Measurements from ENCODE around the gene CPA3.

The CPA3 gene, protein sequence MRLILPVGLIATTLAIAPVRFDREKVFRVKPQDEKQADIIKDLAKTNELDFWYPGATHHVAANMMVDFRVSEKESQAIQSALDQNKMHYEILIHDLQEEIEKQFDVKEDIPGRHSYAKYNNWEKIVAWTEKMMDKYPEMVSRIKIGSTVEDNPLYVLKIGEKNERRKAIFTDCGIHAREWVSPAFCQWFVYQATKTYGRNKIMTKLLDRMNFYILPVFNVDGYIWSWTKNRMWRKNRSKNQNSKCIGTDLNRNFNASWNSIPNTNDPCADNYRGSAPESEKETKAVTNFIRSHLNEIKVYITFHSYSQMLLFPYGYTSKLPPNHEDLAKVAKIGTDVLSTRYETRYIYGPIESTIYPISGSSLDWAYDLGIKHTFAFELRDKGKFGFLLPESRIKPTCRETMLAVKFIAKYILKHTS

DNA sequence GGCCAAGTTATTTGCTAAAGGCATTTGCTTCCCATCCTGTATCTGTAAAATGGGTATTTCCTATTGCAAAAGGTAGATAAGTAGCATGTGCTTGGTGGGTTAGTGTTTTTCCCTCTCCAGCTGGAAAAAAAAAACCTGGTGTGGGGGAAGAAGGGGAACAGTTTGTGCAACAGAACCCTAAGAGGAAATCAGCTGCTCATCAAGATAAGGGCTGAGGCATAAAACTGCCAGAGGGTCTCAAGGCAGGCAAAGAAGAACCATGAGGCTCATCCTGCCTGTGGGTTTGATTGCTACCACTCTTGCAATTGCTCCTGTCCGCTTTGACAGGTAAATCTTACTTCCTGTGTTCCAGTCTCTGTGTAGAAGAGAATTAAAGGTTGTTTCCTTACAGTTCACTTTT is at the start of gene CPA3:
Gene CPA3 (plus strand): TSS at position 248 of the 400 bp plus-strand sequence. CDS start 12 bp downstream, at position 260.
- no peak for DNase-seq

DNA sequence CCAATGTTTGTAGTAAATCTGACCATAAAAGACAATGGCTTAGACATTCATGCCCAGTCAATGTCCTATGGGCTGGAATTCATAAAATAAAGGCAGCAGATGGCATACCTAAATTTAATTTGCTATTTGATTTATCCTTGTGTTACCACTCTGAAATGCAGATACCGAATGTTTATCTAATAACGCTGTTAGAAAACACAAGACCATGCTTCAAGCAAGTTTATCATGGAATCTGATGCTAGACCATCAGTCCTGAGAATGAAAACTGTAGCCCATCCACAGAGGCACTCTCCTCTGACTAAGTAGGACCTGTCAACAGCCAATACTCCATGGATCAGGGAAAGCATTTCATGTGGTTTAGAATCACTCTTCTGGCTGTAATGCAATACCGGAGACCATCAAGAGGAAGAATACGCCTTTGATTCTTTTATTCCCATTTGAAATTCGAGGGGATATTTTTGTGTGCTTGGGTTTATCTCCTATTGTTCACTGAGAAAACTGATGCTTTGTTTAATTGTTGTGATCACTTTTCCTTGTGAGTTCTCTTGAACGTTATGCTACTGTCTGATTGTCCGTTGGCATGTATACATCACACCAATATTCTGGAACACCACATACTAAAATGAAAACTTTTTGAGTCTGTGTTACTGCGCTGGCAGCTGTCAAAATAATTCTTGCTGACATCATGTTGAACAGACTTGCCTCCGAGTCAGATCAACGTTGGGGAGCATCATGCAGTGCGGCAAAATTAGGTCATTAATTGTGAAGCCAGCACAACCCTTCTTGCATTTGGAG is 49.6 kb upstream of the CPA3 start:
- DNase-seq, result no peak

DNA sequence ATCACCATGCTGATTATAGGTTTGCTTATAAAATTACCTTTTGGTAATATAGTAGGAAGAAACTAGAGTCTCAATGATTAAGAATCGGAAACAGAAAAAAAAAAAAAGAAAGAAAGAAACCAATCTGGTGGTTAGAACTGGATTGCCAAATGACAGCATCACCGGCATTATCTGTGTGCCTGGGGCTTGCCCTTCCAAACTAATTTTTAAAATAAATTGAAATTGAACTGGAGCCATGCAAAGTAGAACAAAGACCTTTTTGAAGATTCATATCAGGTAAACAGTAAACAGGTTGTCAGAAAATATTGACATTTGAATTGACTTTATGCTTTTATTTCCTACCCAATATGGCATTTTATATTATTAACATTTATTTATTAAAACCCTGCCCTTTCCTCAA is 48.7 kb upstream of the CPA3 start:
- no peak for DNase-seq

DNA sequence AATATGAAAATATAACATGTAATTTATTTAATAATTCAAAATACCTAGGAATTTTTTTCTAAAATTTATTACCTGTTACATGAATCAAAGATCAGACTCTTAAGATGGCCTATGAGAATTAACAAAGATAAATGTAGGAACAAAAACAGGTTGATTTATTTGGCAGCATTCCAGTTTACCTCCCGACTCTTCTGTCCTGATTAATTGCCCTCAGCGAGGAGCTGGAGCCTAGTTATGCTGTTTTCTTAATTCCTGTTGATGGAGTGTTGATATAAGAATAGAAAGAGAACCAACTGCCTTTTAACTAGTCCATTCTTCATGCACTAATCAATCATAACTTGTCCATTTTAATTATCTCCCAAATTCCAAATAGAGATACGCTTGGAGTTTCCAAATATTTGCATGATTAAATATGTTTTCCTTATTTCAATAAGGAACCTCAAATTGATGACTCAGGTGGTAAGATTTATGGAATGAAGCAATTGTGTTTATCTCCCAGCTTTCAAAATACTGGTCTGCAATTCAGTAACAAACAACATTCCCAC is 48.0 kb upstream of the CPA3 start:
- no peak for DNase-seq

DNA sequence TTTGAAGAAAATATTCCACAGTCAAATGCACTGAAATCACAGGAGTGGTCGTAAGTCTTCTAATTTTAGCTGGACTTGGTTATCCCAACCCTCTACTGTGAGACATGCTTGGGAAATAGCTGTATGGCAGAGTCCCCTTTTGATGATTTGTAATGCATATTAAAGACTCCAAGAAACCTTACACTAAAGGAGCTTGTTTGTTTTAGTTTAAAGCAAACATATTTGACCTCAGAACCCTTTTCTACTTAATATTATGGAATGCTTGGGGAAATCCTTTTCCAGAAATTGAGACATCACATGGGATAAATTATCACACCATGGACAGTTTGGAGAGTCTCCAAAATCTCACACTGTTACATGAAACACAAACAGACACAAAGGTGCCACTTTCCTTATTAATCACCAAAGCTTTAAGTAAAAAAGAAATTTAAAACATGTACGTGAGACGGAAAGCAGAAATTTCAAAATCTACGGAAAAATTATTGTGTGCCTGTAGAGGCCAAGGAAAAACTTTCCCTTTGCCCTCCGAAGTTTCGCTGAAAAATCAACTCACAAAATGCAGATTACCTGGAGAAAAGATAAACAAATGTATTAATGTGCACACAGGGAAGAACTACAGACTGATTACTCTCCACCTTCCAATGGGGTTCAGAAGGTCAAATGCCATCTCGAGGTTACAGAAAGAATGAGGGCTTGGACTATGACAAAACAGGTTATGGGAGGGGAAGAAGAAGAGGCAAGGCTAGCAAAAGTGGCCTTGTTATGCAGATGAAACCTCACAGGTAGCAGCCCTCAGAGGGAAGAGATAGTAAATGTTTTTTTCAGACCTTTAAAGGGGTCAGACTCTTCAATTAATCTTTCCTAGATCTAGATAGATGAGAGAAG is 44.5 kb upstream of the CPA3 start:
- no peak for DNase-seq

DNA sequence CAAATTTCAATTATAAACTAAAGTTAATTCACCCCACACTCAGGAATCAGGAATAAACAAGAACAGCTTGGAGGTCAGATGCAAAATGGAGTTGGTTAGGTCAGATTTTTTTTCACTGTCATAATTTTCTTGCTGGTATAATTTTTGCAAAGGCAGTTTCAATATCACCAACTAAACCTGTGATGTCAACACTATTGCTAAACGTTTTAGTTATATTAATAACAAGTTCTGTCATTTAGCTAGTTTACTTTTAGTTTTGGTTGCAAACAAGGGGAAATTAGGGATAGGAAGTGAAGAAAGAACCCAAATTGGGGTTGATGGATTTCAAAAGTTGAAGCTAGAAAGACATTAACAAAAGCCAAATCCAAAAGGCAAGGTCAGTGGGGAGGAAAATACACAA is 42.1 kb upstream of the CPA3 start:
- DNase-seq, result no peak

DNA sequence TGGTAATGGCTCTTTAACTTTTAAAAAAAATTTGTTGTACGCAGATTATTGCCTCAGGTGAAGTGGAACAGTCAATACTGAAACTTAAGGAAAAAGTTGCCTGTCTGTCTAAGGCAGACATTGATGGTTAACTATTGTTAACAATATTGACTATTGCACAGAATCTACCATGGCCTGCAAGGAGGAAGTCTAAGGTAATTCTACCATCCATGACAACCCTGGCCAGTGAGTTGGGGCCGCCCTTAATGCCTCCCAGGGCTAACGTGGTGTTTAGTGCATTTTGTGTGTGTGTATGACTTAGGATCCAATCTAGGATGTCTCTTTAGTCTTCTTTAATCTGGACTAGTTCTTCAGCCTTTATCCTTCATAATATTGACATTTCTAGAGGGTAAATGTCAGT is 39.6 kb upstream of the CPA3 start:
- DNase-seq, result no peak

DNA sequence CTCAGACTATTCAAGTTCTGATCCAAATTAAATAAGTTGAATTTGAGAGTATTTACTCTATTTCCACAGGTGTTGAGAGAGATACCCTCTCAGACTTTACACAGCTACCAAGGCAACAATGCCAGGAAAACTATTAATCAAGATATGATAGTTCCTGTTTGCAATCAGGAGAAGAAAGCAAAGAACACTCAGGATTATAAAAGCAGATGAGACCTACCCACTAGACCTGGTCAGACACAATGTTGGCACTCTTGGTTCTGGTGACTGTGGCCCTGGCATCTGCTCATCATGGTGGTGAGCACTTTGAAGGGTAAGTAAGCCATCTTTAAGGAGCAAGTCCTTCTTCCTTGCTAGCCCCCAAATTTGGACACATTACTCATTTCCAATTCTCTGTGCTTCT is 37.5 kb upstream of the CPA3 start, which contains the start of gene CPB1:
Gene CPB1 (plus strand): TSS at position 227 of the 400 bp plus-strand sequence. CDS start 13 bp downstream, at position 240.
- no peak for DNase-seq

DNA sequence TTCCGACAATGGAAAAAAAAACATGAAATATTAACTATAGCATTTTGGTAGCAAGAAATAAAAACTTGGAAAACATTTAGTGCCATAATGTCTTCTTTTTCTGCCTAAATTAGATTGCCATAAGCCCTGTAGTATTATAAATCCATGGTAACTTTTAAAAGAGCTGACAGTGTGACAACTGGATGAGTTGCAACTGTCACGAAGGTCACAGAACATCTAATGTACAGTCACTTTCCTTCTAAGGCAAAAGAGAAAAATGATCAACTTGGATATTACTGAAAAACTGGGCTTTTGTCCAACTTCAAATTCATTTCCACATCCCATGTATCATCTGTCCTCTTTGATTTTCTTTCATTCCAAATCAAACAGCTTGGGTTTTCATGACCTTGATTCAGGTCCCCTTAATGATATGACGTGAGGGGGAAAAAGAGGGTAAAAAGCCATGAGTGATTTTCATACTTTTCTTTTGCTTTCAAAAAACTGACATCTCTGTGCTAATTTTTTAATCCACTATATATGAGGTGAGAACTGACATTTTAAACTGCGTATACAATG is 36.9 kb upstream of the CPA3 start:
- DNase-seq, result no peak

DNA sequence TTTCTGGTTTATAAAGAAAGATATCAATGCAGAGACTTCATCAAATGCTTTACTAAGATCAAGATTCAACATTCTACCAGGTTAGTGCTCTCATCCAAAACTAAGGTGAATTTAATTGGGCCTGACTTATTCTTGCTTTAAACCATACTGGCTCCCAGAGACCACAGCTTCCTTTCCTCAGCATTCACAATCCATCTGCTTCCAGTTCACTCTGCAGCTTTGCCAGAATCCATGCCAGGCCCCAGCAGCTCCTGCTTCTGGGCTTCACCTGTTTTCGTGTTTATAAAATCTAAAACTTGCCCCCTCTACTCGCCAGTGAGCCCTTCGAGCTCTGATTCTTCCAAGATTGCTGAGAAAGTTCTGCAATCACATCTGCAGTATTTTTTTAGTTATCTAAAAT is 35.2 kb upstream of the CPA3 start:
- no peak for DNase-seq

DNA sequence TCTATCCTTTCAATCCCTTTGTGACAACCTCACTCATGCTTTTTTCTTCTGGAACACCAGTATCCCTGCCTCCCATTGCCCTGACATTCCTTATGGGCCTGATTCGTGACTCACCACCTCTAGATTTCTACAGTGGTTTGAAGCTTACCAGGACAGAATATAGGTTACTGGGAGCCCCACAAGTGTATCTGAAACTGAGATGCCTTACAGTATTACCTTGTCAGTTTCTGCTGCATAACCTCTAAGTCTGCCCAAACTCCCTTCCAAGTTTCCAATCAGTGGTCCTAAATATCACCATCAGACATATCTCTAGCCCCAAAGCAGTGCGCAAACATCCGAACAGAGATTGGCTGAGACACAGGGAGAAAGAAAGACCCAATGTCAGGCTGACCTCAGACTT is 31.9 kb upstream of the CPA3 start:
- DNase-seq, result no peak

DNA sequence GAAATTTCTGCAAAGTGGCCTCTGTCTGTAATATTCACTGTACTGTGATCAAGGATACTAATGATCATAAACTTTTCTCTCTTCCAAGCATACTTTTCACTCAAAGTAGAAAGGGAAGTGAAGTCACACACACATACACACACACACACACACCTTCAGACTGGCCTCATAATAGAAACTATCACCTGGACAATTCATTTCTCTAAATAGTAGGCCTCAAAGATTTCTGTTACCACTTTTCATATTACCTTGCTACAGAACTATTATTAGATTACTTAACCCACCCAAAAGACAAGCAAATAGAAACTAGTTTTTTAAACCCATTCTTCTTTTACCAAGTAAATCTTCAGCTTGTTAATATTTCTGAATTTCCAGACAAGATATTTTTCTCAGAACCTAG is 25.3 kb upstream of the CPA3 start:
- DNase-seq, result no peak

DNA sequence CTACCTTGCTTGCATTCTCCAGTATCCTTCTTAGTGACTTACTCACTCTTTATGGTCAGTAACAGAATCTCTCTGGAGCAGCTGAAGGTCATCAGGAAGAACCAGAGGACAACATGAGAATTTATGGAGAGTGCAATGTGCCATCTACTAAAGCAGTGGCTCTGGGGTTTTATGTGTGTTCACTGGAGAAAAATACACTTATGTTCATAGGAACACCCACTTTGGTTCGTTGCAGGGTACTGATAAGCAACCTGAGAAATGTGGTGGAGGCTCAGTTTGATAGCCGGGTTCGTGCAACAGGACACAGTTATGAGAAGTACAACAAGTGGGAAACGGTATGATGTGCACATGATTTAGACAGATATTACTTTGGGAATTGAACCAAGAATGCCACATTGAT is 24.6 kb upstream of the CPA3 start:
- DNase-seq, result no peak

DNA sequence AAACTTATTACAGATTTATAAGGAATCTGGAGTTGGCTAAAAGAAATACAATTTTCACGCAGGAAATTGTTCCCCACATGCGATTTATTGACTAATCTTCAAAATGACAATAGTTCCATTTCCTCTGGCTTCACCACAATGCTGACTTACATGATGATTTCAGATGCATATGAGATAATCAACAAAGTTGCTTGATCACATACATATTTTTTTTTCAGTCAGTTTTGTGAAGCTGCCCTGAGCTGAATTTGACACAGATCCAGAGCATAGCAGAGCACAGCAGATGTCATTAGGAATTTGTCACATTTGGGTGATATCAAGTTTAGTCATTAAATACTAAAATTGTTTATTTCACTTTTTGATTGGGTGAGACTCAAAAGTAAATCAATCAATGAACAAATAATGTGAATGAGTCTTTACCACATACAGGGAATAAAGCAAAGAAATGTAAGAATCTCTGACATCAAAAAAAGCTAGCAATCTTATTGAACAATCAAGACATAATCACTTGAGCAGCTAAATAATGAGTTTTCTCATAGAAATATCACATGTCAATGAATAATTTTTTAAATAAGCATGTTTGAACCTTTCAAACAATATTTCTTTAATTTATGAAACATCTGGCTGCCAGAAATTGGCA is 19.2 kb upstream of the CPA3 start:
- no peak for DNase-seq

DNA sequence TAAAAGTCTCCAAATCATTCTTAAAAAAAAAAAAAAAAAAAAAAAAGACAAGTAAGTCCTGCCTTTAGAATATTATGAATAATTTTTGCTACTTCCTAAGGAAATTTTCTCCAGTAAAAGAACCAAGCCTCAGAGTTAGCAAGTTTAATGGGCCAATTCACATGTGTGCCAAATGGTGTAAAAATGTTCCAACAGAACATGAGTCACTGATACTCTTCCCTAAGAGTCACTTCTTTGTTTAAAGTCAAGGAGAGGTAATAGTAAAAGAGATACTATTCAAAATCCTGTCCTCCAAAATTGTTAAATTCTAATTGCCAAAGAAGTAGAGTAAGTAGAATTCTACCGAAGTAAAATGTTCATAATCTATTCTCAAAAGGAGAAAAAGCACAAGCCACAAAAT is 17.7 kb upstream of the CPA3 start:
- no peak for DNase-seq

DNA sequence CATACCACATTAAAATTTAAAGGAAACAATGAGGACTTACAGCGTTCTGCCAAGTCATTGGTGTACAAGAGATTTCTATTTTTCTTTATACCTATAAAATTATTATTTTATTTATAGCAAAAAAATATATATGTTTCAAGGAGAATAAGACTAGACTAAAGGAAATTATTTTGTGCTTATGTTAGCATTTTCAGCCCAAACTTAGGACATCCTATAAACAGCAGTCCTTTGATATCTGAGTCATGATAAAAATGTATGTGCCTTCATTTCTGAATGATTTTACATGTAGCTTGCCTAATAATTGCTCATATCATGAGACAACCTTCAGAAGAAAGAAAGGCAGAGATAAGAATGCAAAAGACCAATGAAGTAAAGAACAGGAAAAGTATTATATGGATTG is 16.7 kb upstream of the CPA3 start:
- DNase-seq, result no peak

DNA sequence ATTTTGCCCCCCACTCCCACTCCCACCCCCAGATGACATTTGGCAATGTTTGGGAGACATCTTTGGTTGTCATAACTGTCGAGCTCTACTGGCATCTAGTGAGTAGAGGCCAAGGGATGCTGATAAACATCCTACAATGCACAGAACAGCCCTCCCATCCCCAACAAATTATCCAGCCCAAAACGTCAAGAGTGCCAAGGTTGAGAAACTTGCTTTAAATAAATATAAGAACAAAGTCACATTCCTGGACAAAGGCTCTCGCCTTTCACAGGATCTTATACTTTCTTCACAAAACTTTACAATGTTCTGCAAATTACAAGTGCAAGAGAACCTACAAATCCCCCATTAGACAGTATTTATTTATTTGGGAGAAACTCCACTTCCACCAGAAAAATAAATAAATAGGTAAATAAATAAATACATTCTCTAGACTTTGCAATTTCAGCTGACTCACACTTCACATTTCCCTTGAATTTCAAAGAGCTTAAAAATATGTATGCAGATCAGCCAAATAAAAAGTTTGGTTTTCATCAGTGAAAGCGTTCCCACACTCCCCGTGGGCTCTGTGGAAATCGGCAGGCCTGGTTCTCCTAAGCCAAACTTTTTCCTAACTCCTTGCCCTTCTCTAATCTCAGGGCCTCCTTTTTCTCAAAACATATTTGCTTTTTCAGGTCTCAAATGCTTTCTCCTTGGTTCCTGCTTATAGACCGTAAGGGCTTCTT is 12.7 kb upstream of the CPA3 start:
- DNase-seq, result no peak

DNA sequence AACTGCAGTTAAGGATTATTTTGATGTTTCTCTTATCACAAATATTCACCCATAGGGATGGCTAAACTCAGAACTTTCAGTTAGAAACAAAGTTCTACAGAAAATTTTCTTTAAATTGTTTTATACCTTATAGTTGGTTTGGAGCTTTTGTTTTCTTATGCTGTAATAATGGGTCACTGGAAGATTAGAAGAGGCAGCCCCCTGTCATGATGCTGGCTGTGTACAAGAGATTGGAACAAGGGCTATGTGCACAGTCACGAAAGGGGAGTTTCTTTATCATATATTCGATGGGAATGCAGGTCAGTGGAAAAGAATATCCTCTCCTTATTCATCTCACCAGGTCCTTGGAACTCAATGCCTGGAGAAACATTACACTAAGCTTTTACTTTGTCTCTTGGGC is 12.0 kb upstream of the CPA3 start:
- no peak for DNase-seq

DNA sequence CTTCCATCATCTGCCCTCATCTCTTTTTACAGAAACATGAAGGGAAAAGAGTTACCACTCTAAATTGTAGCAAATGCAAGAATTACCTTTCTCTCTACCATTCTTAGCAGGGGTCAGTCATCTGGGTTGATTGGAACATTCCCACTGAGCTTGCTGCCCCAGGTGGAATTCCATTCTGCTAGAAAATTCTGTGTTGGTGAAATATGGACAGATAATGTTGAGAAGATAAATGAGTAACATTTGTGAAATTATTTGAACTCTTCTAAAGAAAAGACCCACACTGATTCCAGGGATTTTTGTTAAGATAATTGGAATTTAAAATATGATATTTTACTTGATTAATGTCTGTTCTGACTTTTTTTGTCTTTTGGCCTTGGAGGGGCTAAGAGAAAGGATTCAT is 11.0 kb upstream of the CPA3 start:
- no peak for DNase-seq

DNA sequence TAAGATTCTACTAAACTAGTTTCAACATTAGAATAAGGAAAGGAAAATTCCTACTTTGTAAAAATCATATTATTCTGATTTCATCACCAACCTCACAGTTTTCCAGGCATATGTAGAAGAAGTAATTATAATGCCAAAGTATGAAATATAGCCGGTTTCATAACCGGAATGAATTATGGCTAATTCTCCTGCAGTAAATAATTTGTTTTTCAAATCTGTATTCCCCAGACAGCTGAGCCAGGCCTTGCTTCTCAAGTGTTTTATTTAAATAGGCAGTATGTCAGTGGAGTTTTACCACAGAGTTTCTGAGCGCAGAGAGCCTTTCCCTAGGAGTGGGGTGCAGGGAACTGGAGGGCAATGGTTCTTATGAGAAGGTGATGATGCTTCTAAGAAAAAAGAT is 8.7 kb upstream of the CPA3 start:
- DNase-seq, result no peak

DNA sequence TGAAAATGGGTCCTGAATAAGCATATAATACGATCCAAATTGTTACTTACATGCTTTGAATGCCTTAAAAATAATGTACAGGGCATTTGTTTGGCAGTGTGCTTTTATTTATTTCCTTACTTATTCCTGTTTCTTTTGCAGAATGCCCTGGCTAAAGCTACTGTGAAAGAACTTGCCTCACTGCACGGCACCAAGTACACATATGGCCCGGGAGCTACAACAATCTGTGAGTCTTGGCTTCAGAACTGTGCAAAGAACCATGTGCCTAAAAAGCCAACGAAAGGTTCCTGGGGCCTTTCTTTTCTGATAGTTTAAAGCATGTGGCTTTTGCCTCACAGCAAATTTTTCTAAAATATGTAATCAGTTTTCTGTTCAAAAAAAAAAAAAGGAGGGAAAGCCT is 7.8 kb upstream of the CPA3 start:
- no peak for DNase-seq

Measured in stimulated activated CD4-positive, alpha-beta T cell treated with anti-CD3 and anti-CD28 coated beads, Interleukin-15, amount 100 ng/mL, for 24 hours (primary cell).